GM18951 (cell line): ENCODE results near the gene TENM4.

Source experiments
- POLR2A ChIP-seq: IDR thresholded peaks from 4 replicates; pipeline ENCODE4 v1.6.1; 2011; ENCODE audit warnings: mild to moderate bottlenecking; ENCODE audit not compliant: insufficient read length, insufficient read depth; ENCODE audit errors: extremely low read depth
- in situ Hi-C: fragments of 300-500 bp; cut with MboI; formaldehyde crosslinking; loops from one replicate; pipeline ENCODE4 v1.12.0; 2022; ENCODE audit warnings: low sequenced_read_pairs, mixed read lengths, inconsistent platforms; ENCODE audit not compliant: unreplicated experiment

TENM4 gene

DNA sequence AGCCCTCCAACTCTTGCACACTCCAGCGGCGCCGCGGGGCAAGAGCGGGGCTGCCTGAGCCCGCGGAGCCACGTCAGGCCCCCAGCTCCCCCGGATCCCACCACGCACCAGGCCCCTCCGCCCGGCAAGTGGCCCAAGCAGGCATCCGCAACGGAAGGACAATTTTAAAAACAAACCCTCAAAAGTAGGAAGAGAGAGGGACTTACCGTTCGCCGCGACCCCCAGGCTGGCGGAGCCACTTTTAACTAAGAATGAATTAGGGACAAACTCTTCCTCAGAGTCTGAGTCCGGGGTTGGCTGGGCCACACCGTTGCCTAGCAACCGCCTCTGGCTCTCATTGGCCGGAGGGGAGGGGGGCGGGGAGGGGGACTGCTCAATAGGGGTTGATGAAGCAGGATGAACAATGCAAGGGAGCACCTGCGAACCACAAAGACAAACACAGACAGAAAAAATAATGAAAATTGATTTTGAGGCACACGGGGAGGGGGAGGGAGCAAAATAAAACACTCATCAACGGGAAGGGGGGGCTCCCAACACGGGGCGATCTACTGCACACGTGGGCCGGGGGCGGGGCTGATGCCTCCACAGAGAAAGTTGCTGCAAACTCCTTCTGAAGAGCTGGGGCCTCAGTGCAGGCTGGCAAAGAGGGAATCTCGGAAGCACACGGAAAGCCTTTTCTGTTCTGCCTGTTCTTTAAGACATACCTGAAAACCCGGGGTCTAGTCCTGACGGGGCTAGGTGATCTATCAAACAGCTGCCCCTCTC lies 478.7 kb downstream of the TENM4 start:
- in situ Hi-C loops: no loop called here
- TF ChIP-seq POLR2A: no peak

- in situ Hi-C loops: no loop called here
Measured at GRCh38 chr11:78961247-78961646, 479.6 kb downstream of the TENM4 start.

GRCh38 chr11:78958444-78958843 lies 482.4 kb downstream of the TENM4 start:
- in situ Hi-C loops: no loop called here
- TF ChIP-seq POLR2A: no peak

More at GRCh38 chr11:78961247-78961646, 479.6 kb downstream of the TENM4 start:
- TF ChIP-seq POLR2A: no peak

GRCh38 chr11:78957476-78958245 lies 483.2 kb downstream of the TENM4 start:
- in situ Hi-C loops: no loop called here
- TF ChIP-seq POLR2A: no peak

GRCh38 chr11:78954696-78955095 lies 486.1 kb downstream of the TENM4 start:
- no peak for TF ChIP-seq POLR2A
- in situ Hi-C loops: no loop called here

DNA sequence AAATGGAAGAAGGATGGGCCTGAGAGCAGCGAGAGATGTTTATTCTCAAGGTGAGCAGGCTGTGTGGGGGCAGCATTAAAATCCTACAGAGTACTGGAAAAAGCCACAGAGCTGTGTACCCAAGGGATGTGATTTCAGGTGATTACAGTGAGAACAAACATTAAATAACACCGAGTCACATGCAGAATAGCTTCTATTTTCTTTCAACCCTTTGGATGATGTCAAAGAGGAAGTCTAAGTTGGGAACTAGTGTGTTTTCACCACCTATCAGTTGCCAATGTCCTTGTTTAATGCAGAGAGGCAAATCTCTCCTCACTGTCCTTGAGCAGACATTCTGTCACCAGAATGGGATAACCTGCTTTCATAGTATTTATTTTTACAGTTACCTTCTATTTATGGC lies 486.6 kb downstream of the TENM4 start:
- no peak for TF ChIP-seq POLR2A
- in situ Hi-C loops: no loop called here

DNA sequence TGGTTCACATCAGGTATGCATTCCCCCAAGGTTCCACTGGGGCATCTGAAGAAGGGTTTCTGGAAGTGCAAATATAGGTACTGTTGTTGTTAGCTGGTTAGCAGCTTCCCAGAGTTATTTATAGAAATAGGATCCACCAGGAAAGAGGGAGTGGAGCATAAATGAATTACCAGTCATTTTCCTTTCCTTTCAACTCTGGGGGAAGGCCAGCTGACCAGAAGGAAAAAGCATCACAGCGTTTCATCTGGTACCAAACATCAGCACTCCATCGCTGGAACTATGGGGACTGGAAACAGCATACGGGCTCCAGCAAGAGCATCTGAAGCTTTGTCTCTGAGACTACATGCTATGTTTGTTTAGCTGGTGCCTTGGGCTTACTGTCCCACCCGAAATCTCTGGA lies 487.9 kb downstream of the TENM4 start:
- no peak for TF ChIP-seq POLR2A
- in situ Hi-C loops: no loop called here

GRCh38 chr11:78952175-78952574 lies 488.7 kb downstream of the TENM4 start:
- in situ Hi-C loops: no loop called here
- no peak for TF ChIP-seq POLR2A

DNA sequence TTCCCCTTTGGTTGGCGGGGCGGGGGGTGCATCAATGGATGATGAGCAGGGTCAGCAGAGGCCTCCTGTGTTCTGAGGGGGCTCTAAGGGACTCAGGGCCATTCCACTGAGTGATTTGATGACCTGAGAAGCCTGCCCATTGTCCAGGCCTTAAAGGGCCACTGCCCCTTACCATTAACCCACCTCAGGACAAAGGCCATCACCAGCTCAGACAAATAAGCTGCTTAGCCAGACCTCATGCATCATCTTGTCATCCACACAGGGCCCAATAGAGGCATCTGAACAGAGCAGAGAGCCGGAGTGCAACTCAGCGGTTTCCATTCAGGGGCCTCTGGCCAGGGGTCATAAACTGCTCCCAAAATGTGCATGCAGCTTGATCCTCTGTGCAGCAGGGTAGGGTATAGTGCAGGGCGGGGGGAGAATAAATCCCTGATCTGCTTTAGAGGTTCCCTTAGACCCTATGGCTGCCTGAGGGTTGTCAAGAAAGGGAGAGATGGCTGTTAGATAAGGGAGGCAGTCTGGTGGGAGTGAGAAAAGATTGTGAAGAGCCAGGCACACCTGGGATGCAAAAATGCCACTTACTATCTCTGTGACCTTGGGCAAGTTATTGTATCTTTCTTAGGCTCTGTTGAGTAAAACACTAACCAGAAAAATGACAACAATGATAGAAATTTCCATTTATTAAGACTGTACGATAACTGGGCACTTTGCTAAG lies 490.7 kb downstream of the TENM4 start:
- TF ChIP-seq POLR2A: no peak
- in situ Hi-C loops: no loop called here

DNA sequence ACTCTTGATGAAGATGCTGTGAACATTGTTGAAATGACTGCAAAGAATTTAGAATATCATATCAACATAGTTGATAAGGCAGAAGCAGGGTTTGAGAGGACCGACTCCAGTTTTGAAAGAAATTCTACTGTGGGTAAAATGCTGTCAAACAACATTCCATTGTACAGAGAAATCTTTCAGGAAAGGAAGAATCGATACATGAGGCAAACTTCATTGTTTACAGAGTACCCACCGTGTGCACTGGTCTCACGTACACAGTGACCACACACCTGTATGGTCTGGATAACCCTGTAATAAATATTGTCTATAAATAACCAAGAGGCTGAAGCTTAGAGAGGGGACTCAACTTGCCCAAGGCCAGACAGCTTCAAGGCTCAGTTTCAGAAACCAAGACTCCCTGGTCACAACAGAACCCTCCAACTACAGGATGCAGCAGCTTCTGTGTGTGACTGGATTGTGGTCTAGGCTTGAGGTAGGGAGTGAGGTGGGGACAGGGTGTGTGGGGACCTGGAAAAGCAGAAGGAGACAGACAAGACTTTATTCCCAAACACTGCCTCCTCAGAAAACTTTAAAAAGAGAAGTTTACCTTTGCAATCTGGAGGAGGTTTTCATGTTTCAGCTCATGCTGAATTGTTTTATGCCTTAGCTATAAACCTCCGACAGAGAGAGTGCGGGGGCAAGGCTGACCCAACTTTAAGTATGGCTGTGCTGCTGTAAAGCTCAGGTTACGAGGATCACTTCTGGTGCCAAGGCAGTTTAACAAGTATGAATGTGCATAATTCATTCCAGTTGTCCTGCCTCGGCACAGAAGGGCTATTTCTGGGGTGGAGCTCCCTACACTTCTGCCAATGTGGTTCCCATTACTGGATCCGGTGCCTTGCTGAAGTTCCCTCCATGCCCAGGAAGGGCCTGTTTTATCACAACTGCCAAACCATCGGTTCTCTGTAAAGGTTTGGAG lies 493.6 kb downstream of the TENM4 start:
- no peak for TF ChIP-seq POLR2A
- in situ Hi-C loops: no loop called here

- in situ Hi-C loops: no loop called here
- TF ChIP-seq POLR2A: no peak
Measured at GRCh38 chr11:78943841-78944240, 497.0 kb downstream of the TENM4 start.

DNA sequence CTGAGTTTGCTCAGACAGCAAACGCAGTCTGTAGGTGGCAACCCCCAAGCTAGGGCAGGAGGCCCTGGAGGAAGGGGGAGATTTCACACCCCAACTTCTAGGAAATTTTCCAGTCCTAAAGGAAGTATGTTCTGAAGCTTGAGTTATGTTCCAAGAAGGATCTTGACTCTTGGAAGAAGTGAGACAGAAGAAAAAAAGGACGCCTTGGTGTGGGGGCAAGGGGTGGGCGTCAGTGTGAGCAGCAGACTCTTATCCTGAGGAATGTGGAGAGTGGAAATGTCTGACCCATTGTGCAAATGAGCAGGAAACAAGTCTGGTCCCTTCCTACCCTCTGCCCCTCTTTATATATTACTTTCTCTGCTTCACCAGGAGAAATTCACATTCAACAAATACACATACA lies 497.7 kb downstream of the TENM4 start:
- TF ChIP-seq POLR2A: no peak
- in situ Hi-C loops: no loop called here
